Smooth muscle cell of the brain vasculature (primary cell): ENCODE data around the gene ZFHX3.

Experiments
- DNase-seq: peaks from one replicate; pipeline ENCODE4 v3.0.0-alpha.2; 2012; ENCODE audit warnings: low read depth, low spot score

Gene ZFHX3

DNA sequence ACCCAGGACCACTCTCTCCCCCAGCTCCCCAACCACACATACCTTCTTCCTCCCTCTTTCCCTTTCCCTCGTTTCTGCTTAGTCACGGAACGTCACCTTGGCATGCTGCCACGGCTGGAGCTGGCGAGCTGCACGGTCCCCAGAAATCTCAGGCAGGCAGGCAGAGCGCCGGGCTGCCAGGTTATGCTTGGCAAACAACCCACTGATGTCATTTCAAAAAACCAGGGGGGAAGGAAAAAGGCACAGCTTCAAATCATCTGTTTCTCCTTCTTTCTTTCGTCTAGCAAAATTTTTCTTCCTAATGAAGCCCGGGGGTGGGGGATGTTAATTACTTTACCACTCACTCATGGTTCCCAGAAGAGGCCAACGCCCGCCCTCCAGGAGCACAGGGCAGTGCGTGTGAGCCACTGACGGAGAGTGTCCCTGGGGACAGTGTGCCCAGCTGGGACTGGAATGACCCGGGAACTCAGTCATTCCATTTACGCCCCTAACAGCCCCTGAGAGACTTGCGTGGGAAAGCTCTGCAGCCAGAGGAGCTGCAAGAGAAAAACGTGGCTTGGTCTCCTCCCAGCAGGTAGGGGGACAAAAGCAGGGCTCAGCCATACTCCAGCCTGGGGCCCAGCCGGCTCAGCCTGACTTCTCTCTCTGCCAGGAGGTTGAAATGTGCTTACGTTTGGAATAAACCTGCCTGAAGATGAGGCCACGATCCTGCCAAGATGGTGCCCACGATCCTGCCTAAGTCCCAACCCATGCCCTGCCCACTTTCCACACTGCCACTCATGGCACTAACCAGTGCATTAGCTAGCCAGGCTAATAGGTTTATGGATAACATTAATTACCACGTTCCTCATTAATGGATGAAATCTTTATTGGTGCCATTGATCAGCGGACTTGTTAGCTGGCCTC, 198.9 kb downstream of the ZFHX3 start:
- DNase-seq = peak; percentile 58

DNA sequence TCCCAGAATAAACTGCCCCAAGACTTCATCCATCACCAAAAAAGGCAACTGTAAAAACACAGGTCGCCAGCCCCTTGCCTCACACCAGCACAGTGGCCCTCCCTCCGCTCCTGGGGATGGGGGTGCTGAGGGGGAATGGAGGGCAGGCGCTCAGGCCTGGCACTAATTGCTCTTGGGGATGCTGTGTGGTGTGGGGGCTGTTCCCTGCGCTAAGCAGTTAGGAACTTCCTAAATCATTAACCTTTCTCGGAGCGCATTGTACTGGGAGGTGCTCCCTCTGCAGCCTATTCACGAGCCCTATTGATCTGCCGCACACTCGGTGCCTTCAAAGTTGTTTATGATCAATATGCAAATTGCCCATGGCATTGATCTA, 199.9 kb downstream of the ZFHX3 start:
- no peak for DNase-seq

DNA sequence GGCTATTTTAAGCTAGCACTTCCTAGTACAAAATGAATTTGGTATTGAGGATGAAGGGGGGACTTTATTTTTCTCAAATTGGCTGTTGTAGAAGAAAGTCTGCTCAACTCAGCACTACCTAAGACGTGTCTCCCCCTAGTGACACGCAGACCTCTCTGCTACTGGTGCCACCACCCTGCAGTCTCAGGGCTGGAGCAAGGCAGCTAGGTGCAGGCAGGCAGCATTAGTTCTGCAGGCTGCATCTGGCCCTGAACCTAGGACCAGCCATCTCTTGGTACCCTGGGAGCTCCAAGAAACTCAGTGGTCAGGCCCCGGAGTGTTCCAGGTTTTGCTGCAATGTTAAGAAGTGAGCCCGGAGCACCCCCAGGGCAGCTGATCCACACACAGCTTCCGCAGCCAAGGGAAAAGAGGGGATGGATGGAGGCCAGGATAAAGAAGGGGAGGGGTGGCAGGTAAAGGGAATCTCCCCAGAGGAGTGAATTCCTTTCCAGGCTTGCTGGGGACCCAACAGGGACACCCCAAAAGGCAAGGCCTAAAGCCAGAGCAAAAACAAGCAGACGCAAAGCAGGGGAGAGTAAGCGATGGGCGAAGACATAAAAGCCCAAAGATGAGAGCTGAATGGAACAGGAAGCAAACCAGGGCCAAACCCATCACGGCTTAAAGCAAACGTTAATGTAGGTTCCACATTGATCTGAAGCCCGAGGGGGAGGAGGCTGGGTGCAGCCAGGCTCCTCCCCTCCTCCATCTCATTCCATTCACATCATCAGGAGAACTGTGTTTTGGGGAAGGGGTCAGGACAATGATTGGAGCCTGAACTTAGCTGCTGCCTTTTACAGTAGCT, 200.5 kb downstream of the ZFHX3 start:
- DNase-seq = no peak

GRCh38 chr16:72846594-72846993, 201.3 kb downstream of the ZFHX3 start:
- DNase-seq = no peak

- no peak for DNase-seq
These were observed 202.5 kb downstream of the ZFHX3 start for GRCh38 chr16:72845322-72846020.

GRCh38 chr16:72844225-72844920, 203.6 kb downstream of the ZFHX3 start:
- no peak for DNase-seq

- DNase-seq = no peak
These were observed 206.4 kb downstream of the ZFHX3 start for GRCh38 chr16:72841506-72841905.

DNA sequence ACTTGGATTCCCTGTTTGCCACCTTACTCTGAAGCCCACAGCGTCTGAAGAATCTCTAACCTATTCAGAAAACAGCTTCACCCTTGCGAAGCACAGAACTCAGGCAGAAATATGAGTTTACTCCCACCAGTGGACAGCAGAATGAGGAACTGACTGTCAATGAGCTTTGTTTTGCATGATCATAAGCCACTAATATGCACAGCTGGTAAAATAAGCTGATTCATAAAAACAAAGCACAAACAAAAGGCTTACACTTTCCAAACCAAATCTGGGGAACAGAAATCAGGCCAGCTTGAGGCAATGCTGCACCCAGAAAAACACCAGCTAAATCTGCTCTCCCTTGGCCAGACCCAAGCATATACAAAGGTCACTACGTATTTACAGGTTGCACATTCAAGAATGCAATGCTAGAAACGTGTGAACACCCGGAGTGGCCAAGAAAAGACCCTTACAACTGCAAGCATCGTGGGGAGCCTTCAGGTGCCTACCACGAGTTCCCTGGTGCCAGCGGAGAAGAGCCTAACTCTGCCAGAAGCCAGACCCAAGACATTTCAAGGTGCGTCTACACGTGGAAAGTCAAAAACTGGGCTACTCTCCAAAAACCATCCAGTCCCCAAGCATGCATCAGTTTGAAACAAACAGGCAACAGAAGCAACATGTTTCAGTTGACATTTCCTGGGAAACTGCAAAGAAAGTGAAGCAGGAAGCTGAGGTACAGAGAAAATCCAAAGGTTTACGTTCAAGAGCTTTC, 207.1 kb downstream of the ZFHX3 start:
- no peak for DNase-seq

DNA sequence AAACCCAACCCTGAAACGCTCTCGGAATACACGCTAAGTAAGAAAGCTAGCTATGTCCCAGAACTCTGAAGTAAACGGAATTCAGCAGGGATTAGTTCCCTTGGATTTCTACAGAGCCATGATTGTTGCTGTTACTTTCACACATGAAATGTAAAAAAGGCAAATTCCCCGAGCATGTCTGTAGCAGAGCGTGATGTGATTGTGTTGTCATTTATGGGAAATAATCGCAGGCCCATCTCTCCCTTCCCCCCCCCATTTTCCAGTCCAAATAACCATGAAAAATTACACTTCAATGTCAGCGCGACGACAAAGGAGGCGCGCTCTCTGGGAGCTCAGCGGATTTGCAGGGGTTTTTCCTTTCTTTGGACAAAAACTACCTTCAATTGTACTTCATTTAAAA, 209.0 kb downstream of the ZFHX3 start:
- DNase-seq = no peak

DNA sequence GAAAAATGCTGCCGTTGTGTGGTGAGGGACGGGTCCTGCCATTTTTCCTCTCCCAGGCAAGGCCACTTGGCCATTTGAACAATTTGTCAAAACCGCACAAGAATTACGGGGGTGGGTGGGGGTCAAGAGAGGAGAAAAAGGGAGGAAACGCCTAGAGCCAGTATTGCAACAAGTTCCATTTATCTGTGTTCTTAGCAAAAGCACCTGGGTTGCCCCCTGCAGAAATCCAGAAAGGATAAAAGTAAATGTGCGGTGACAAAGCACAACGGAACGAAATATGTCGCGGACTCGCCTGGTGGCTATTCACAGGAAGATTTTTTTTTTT, 209.4 kb downstream of the ZFHX3 start:
- no peak for DNase-seq

GRCh38 chr16:72837846-72838585, 209.9 kb downstream of the ZFHX3 start:
- no peak for DNase-seq

- DNase-seq = no peak
These were observed 210.9 kb downstream of the ZFHX3 start for GRCh38 chr16:72836985-72837384.

DNA sequence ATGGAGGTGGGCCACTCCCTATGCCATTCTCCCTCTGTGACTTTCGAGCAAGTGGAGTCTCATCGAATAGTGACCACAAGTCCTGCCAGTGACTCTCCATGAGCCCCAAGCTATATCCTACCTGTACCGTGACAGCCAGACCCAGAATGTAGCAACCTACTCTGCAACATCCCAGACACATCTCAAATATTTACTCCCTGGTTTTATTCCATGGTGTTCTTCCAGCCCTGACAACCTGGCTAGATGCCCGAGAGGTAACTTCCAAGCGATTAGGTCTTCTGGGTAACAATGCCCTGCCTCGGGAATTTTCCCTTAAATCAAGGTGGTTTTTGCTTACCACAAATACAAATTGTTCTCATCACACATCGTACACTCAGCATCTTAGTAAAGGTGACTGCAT, 211.7 kb downstream of the ZFHX3 start:
- DNase-seq = no peak

DNA sequence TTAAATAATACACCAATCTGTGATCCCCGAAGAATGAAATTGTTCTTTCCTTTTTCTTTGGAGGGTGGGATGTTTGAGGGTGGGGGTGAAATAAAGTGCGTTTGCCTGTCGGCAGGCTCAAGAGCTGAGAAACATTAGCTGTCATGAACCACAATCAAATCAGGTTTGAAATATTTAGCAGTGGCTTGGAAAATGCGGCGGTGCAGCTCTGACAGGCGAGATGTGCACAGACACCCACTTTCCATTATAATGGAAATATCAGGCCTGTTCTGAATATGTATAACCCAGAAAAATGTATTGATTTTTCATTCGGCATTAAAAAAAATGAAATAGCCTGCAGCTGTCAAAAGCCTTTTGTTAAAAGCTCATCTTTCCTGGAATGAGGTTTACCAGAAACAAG, 212.8 kb downstream of the ZFHX3 start:
- DNase-seq = no peak

GRCh38 chr16:72834499-72834898, 213.4 kb downstream of the ZFHX3 start:
- DNase-seq = no peak

DNA sequence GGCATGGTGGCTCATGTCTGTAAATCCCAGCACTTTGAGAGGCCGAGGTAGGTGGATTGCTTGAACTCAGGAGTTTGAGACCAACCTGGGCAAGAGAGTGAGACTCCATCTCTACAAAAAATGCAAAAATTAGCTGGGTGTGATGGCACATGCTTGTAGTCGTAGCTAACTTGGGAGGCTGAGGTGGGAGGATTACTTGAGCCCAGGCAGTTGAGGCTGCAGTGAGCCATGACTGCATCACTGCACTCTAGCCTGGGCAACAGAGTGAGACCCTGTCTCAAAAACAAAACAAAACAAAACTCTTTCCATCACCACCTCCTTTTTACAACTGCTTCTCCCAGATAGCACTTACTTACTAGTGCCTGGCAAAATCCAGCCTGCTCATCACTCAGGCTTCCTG, 214.0 kb downstream of the ZFHX3 start:
- no peak for DNase-seq

GRCh38 chr16:72833482-72833881, 214.4 kb downstream of the ZFHX3 start:
- no peak for DNase-seq

DNA sequence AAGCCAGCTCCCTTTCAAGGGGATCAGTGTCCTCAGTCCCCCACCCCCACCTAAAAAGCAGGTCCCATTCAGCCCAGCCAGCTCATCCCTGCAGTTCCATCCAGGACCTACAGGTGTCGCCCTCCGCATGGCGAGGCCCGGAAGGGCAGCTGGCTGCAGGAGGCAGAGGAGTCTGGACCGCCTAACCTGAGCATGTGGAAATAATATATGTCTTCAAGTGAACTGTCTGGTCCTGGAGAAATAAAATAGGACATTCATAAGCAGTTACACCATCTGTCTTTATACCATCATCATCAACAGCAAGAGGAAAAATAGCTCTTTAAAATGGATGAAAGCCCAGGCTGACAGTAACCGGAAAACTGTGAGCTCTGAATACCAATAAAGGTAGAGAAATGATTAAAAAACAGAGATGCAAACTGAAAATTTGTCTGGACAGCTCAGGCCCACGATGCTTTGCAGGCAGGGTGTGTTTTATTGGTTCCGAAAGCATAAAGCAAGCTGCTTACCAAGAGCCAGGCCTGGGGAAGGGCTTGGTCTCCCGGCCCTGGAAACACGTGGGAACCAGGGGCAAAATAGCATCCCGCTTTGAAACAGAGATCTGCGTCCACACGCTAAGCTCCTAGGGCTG, 215.2 kb downstream of the ZFHX3 start:
- peak; percentile 54 for DNase-seq

GRCh38 chr16:72829846-72830775, 217.8 kb downstream of the ZFHX3 start:
- DNase-seq = no peak
